Astrocyte (in vitro differentiated cells and primary cell): ENCODE data around the gene CYP2A13.

ENCODE experiments used
- CTCF ChIP-seq: IDR thresholded peaks from 2 replicates; pipeline ENCODE4 v1.5.1; 2011; ENCODE audit warnings: low read depth, mild to moderate bottlenecking, inconsistent platforms, low read length, moderate library complexity; ENCODE audit not compliant: insufficient read depth
- EZH2 ChIP-seq: IDR thresholded peaks from 2 replicates; pipeline ENCODE4 v1.6.1; 2012; ENCODE audit warnings: mild to moderate bottlenecking, low read length, inconsistent platforms; ENCODE audit not compliant: insufficient read depth

GRCh38 chr19:41089959-41090358, 1.7 kb downstream of the CYP2A13 start:
- TF ChIP-seq CTCF = no peak
- TF ChIP-seq EZH2 = no peak
